Middle frontal gyrus (tissue), 1 donor: Measurements from ENCODE around the gene MAML2.

ENCODE experiments used
- DNase-seq: peaks from one replicate; pipeline ENCODE4 v3.0.0-alpha.2; 2015; ENCODE audit warnings: low spot score; ENCODE audit errors: extremely low spot score

MAML2 gene

DNA sequence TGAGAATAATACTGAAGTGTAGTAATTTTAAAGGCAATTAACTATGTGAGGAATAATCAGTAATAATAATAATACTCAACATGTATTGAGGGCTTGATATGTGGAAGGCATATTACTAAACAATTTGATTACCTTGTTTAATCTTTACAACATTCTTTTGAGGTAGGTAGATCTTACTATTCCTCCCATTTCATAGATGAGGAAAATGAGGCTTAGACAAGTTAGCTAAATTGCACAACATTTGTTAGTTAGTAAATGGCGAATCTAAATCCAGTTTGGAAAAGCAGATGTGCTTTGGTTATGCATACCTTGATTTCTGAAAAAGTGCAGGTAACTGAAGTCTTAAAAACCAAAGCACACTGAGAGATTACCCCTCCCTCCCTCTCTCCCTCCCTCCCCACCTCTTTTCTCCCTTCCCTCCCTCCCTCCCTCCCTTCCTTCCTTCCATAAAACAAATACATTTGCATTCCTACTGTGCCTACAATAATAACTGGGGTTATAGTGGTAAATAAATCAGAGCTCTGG lies 326.0 kb downstream of the MAML2 start:
- DNase-seq: no peak

DNA sequence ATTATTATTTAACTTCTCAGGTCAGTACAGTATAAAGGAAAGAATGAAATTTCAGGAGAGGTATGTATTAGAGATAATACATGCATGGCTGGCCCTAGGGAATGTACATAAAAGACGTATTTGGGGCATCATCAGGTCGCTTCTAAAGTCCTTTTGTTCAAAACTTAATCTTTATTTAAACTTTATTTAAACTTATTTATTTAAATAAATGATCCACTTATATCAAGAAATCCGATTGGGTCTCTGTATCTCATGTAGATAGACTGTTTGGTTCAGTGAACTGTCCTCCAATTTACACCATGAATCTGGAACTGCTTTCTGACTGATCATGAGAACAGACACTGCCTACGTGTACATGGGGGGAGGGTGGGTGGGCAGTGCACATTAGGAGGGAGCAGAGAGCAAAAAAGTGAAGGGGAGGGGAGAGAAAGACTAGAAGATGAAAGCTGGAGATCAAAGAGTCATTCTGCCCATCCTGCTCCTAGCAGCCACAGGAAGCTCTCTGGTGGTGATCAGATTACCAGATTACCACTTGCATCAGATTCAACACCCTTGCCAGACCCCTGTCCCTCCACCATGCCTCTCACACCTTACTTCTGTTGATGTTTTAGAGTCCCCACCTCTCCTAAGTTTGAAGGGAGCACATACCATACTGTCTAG lies 327.0 kb downstream of the MAML2 start:
- DNase-seq: no peak

DNA sequence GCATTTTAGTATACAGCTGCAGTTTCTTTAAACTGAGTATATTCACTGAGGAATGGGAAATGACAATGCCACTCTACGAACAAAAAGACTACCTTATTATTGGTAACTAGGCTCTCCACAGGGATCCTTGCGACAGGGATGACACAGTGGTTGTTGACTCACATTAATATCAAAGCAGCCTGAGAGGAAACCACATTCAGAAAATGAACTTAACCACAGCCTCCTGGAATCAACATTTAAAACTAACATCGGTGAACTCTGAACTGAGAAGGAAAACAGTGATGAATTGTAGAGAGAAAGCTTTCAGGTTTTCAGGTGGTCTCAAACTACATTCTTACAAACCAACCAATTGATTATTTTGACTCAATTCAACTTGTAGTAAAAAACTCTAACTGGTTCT lies 328.8 kb downstream of the MAML2 start:
- no peak for DNase-seq

DNA sequence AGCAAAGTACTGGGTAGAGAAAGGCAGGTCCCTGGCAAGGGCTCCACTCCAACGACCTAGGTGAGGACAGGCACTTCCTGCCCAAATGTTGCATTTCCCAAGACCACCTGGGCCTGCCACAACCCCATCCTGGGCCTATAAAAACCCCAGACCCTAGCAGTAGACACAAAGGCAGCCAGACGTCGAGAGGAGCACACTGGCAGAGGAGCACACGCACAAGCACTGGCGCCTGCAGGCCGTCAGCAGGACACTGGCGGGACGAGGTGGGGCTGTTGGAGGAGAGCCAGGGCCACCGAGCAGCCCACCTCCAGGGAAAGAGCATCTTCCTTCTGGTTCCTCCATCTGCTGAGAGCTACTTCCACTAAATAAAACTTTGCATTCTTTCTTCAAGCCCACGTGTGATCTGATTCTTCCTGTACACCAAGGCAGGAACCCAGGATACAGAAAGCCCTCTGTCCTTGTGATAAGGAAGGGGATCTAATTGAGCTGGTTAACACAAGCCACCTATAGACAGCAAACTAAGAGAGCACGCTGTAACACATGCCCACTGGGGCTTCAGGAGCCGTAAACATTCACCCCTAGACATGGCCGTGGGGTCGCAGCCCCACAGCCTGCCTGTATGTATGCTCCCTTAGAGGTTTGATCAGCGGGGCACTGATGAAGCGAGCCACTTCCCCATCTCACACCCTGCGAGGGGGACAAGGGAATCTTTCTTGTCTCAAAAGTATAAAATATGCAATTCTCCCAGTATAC lies 329.4 kb downstream of the MAML2 start:
- DNase-seq: no peak

DNA sequence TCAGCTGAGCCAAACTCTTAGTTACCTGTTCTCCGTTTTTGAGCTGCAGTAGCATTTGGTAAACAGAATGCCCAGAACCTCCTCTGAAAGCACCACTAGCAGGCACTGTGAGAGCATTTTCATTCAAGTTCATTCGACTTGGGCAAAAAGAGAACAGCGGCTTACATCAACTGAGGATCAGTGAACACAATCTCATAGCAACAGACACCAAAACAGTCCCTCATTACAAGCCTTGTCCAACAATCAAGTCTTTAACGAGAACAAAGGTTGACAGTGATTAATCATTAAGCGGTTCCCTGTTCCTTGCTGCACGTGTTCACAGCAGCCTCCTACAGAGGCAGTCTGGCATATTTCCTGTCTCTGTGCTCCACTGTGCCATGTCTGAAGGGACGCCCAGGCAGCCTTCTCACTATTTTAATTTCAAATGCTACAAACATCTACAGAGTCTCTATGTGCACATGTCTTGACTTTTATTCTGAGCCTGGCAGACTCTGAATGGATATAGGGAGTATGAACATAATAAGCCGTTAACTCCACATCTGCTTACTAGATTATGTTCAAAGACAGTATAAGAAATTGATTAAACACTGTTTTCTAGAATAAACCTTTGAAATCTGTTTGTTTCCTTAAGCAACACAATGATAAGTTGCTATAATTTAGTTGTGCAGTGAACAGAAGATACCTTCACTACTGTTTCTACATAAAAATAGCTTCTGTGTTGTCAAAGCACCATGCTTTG lies 330.7 kb downstream of the MAML2 start:
- DNase-seq: peak; percentile 69

DNA sequence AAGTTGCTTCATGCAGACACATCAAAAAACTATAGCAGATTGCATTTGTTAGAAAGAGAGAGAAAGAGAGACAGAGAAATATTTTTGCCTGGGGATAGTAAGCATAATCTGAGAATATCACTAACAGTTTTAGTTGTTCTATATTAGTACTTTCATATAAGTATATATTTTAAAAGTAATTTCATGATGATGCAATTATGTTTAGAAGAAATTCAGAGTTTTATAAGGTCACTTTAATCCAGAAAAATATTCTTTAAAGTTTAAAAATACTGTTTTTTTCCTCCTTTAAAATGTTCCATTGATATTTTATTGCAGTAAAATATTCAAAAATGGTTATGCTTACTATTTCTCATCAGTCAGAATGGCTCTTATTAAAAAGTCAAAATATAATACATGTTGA lies 332.3 kb downstream of the MAML2 start:
- no peak for DNase-seq

DNA sequence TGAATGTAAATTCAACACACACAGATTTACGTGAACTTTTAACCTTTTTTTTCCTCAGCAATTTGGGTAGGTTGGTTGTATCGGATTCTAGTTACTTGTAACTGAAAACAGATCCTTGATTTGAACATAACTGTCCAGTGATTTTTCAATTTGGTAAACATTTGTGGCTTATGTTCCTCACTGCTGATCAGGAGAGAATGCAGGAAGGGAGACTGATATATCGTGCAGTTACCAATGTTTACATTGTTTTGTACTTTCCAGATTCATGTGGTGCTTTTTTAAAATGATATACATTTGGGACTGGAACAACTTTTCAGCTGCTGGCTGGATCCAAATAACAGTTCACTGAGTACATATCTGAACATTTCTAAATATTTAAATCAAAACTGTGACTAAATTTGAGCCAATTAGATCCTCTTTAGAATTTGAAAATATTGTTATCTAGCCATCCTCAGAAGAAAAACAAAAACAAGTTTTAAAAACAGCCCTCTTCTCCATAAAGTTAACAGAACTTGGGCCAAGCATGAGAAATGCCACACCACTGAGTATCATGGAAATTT lies 334.8 kb downstream of the MAML2 start:
- no peak for DNase-seq

DNA sequence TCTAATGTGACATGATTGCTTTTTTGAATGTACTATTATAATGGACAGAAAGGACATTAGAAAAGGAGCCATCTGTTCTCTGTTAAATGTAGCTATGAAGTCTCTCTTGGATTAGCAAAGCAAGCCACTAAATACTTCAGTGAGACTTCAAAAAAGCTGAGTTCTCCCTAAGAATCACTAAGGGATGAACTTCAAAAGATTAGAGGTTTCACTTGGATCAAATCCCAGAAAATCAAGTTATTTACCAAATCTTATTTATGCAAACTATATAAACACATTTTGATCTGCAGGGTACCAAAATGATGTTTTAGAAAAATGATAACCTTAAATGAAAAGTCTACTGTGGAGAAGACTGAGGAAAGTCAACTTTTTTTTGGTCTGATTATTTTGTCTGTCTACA lies 337.0 kb downstream of the MAML2 start:
- no peak for DNase-seq

DNA sequence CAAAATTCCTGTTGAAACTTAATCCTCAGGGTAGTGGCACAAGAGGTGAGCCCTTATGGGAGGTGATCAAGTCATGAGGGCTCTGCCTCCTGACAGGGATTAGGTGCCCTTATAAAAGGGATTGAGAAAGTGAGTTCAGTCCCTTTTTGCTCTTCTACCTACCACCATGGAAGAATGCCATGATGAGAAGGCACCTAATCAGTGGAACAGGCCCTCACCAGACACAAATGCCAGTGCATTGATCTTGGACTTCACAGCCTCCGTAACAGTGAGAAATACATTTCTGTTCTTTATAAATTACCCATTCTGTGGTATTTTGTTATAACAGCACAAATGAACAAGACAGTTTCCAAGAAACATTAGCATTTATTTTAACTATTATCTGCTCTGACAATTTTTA lies 338.1 kb downstream of the MAML2 start:
- no peak for DNase-seq

DNA sequence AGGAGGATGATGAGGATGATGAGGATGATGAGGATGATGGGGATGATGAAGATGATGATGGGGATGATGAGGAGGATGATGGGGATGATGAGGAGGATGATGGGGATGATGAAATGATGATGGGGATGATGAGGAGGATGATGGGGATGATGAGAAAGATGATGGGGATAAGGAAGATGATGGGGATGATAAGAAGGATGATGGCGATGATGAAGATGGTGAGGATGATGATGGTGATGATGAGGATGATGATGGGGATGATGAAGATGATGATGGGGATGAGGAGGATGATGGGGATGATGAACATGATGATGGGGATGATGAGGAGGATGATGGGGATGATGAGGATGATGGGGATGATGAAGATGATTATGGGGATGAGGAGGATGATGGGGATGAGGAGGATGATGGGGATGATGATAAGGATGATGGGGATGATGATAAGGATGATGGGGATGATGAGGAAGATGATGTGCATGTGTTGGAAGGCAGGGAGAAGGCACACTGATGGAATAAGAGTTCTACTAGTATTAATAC lies 340.2 kb downstream of the MAML2 start:
- no peak for DNase-seq

DNA sequence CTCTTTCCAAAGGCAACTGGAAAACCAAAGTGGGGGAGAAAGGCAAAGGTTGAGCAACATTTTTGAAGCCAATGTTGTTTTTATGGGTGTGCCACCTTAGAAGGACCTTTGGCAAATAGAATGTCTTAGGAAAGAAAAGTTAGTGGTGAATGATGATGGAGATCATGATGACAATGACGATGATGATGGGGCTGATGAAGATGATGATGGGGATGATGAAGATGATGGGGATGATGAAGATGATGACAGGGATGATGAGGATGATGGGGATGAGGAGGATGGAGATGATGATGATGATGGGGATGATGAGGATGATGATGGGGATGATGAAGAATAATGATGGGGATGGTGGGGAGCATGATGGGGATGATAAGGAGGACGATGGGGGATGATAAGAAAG lies 340.7 kb downstream of the MAML2 start:
- DNase-seq: no peak

DNA sequence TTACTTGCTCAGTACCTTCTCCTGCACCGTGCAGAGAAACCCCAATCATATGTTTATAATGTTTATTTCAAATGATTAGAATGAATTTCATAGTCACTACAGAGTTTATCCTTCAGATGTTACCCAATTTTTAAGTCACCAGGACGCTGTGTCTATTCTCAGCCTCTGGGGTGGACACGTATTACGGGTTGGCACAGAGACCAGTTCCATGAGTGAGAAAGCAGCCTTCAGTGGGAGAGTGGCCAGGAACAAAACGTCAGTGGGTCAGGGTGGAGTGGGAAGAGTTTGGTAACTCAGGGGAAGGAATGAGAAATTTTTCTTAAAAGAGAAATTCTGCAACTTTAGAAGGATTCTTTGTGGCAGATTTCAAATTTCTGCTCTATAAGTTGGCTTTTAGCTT lies 342.0 kb downstream of the MAML2 start:
- DNase-seq: no peak

DNA sequence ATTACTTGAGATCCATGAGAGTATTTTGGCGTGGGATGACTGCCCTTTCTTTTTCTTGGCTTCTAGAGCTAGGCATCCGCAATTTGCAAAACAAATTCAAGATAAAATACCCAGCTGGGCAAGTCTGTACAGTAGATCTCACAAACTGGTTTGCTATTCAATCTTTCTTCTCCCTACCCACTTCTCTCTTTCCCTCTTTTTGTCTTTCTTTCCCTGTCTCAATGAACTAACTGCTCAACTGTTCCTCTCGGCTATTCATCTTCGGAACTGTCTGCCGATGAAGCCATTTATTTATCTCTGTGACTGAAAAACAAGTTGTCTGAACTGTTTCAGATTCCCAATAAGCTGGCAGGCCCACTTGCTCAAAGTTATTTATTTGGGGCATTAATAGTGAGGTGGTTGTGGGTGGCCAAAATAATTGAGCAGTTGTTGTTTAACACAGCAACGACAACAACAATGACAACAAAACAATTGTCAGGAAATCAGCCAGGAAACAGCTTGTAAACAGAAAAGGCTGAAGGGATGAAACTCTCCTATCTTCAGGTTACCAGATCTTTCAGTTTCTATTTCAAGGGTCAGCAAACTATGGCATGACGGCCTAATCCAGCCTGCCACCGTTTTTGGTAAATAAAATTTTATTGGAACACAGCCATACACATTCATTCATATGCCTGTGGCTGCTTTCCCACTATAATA lies 343.1 kb downstream of the MAML2 start:
- no peak for DNase-seq

DNA sequence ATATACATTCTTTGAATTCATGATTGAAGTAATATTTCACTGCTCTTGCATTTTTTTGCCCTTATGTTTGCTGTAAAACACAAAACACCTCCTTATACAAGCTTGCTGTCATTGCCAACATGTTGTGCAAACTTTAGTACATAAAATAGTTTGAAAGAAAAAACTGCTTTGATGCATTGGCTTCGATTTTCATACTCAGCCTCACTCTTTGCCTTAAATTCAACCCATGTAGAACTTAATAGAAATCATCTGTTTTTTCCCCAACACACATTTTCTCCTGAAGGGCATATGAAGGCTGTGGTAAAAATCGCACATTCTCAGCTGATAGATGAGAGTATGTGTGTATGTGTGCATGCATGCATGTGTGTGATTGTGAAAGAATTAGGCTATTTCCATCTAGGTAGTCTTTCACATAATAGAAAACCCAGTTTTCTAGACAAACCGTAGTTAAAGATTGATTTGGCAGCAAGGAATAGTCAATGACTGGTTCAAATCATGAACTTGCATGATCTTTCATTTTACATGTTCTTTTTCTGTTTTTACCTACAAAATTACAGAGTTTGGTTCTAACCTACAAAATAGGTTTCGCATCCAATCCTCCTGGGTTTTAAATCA lies 346.3 kb downstream of the MAML2 start:
- DNase-seq: no peak

DNA sequence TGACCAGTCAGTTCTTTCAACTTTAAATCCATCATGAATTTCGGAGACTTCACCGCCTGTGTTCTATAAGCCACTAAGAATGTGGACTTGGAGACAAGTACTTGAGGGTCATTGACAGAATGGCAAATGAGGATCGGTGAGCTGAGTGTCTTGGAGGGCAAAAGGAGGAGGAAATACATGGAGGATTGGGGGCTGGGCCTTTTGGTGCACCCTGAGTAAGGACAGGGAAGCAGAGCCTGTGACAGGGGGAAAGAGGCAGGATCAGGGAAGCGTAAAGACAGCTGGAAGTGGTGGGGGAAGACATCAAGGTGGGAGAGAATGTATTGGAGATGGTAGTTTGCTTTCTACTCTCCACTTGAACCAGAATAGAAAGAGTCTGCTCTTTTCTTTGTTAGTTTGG lies 348.7 kb downstream of the MAML2 start:
- no peak for DNase-seq

DNA sequence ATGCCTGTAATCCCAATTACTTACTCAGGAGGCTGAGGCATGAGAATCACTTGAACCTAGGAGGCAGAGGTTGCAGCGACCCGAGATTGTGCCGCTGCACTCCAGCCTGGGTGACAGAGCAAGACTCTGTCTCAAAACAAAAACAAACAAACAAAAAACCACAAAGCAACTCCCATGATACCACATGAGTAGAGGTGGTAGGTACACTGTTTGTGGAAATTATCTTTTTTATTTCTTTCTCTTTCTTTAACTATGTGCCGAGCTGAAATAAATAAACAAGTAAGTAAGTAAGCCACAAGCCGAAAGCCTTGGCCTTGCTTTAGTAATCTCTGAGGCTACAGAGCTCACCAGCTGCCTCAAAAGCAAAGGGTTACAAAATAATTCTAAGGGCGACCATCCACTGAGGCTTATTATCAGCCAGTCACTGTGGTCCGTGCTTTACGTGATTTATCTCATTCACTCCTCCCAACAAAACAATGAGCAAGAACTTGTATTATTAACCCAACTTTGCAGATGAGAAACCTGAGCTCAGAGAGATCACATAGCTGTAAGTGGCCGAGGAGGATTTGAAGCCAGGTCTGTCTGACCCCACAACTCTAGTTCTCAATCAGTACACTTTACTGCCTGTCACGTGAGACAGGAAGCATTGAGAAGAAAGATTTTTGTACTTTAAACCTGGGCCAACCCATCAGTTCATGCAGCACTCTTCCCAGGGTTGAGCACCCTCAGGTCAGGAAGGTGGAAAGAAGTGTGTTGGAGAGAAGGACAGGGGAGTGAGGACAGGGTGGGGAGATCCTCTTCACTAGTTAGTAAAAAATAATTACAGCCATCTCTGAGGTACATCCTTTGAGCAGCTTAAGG lies 349.3 kb downstream of the MAML2 start:
- DNase-seq: no peak

DNA sequence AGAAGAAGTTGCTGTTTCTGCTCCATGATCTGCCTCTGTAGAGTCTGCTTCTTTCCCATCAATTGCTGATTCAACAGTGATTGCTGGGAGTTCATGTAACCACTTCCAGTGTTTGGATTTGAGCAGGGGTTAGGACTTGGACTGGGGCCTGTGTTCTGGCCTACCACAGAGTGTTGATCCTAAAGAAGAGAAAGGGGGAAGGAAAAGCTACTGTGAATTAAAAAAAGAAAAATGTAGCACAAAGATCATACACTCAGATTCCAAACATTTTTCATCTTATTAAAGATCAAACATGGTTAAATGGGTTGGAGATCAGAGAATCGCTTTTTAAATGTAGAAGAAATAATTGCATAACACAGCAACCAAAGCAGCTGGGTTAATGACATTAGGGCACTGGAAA lies 351.4 kb downstream of the MAML2 start:
- no peak for DNase-seq

DNA sequence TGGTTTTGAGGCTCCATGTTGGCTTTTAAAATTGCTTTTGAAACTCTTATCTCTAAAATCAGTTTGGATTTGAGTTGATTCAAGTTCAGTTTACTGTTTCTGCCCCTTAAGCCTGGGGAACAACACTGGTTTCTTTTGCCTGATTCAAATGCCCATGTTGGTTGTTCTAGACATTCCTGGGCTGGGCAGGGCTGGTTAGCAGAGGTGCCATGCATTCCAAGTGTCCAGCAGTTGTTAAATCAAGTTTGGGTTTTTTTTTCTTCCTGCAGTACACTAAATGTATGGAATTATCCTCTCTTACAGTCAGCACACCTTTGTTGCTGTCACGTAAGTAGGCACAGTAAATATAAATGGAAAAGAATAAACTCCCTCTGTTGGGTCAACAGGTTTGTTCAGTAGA lies 351.9 kb downstream of the MAML2 start:
- DNase-seq: no peak

DNA sequence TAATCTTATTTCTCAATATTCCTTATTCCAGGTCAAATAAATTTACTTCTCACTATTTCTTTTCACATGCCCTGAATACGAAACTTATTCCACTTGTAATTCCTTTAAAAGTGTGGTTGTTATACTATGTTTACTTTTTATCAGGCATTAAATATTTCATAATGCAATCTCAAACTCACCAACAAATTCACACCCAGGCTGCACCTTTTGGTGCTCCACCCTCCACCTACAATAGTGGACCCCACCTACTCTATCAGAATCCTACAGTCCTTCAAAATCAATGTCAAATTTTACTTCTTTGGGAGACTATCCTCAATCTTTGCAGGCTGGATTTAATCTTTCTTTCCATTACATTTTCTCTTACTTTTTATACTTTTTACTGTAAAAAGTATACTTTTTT lies 353.2 kb downstream of the MAML2 start:
- no peak for DNase-seq
